ENCODE results near the gene CFAP77. TPM values are rescaled to one million over a fixed set of nuclear protein-coding genes. Genes with fewer than 3 reads are reported as not detected.

The CFAP77 gene
- total RNA-seq, 2 experiments from 2014 or later, result not detected

DNA sequence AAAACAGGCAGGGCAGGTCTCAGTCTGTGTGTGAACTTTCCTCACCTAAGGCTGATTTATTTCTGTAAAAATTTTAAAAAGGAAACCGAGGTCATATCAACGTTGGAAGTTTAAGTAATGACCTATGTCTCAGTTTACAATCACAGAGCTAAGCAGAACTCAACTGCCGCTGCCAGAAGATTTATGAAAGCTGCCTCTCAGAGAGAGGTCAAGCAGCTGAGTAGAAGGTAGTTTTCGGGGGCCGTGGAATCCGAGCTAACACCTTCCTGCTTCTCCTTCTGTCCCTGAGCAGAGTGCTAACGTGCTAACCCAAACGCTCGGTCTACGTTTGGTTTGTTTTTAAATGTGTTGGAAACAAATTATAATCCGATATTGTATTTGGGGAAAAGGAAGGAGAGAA lies 14.5 kb upstream of the CFAP77 start:
- no peaks in the 10 kb centered on the region for H3K4me1 Mint-ChIP-seq (ENCODE audit: low read depth)
- ChIA-PET CTCF (no interaction called here), POLR2A (no interaction called here)
- H3K4me3 Mint-ChIP-seq, result no peak overlapping the region
- H3K36me3 ChIP-seq (ENCODE audit: insufficient read depth, low read length), result peaks cover 87% of the 10 kb centered on the region
- no peaks in the 10 kb centered on the region for H3K9me3 ChIP-seq (ENCODE audit: control insufficient read depth in 1 of 2, insufficient read depth in 1 of 2, low read length in 2 of 2)
- DNase-seq (no peak), ATAC-seq (ENCODE audit: poor library complexity) (no peak)
- peaks cover 86% of the 10 kb centered on the region for H3K36me3 Mint-ChIP-seq (ENCODE audit: low read depth)
- H3K27ac ChIP-seq (ENCODE audit: low read depth in 1 of 2, low read length in 2 of 2), result no peak overlapping the region
- TF ChIP-seq, protein P1, sequence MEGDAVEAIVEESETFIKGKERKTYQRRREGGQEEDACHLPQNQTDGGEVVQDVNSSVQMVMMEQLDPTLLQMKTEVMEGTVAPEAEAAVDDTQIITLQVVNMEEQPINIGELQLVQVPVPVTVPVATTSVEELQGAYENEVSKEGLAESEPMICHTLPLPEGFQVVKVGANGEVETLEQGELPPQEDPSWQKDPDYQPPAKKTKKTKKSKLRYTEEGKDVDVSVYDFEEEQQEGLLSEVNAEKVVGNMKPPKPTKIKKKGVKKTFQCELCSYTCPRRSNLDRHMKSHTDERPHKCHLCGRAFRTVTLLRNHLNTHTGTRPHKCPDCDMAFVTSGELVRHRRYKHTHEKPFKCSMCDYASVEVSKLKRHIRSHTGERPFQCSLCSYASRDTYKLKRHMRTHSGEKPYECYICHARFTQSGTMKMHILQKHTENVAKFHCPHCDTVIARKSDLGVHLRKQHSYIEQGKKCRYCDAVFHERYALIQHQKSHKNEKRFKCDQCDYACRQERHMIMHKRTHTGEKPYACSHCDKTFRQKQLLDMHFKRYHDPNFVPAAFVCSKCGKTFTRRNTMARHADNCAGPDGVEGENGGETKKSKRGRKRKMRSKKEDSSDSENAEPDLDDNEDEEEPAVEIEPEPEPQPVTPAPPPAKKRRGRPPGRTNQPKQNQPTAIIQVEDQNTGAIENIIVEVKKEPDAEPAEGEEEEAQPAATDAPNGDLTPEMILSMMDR (IDR thresholded peaks at IDR 0.05), result no peak
- no peaks in the 10 kb centered on the region for H3K27me3 Mint-ChIP-seq
- intact Hi-C loops (cut with DNase I, micrococcal nuclease), result no loop called here
- no peak overlapping the region for H3K4me3 ChIP-seq (ENCODE audit: low read length)
- H3K4me1 ChIP-seq (ENCODE audit: insufficient read depth, low read length), result no peaks in the 10 kb centered on the region
- H3K27ac Mint-ChIP-seq, result no peak overlapping the region
- H3K27me3 ChIP-seq (ENCODE audit: control insufficient read depth in 1 of 2, insufficient read depth in 2 of 2, low read length in 2 of 2), result no peaks in the 10 kb centered on the region
- no peaks in the 10 kb centered on the region for H3K9me3 Mint-ChIP-seq

DNA sequence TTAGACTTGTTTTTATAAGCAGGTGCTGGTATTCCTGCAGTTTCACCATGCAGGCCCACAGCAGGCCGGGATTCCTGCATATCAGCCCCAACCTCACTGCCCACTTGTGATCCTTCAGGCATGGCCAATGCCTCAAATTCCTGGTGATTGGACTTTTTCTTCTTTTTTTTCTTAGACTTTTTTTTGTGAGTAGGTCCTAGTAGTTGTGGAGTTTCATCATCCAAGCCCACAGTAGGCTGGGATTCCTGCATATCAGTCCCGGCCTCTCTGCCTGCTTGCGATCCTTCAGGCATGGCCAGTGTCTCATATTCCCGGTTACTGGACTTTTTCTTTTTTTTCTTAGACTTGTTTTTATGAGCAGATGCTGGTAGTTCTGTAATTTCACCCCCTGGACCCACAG lies 8.2 kb upstream of the CFAP77 start:
- Histone ChIP-seq H3K36me3 (ENCODE audit: insufficient read depth, low read length) (peaks cover 56% of the 10 kb centered on the region), H3K9me3 (ENCODE audit: control insufficient read depth in 1 of 2, insufficient read depth in 1 of 2, low read length in 2 of 2) (no peaks in the 10 kb centered on the region), H3K27me3 (ENCODE audit: control insufficient read depth in 1 of 2, insufficient read depth in 2 of 2, low read length in 2 of 2) (no peaks in the 10 kb centered on the region), H3K4me1 (ENCODE audit: insufficient read depth, low read length) (peaks cover 30% of the 10 kb centered on the region), H3K4me3 (ENCODE audit: low read length) (no peak overlapping the region), H3K27ac (ENCODE audit: low read depth in 1 of 2, low read length in 2 of 2) (no peak overlapping the region)
- Mint-ChIP-seq H3K4me3 (no peak overlapping the region), H3K27me3 (peaks cover 2% of the 10 kb centered on the region), H3K4me1 (ENCODE audit: low read depth) (peaks cover 46% of the 10 kb centered on the region), H3K9me3 (no peaks in the 10 kb centered on the region), H3K36me3 (ENCODE audit: low read depth) (peaks cover 76% of the 10 kb centered on the region), H3K27ac (no peak overlapping the region)
- ChIA-PET POLR2A (no interaction called here), CTCF (no interaction called here)
- no peak for ATAC-seq (ENCODE audit: poor library complexity)
- TF ChIP-seq, protein P1 (IDR thresholded peaks at IDR 0.05), result no peak
- intact Hi-C loops (cut with DNase I, micrococcal nuclease), result loop anchor here in 1 of 2 experiments (10.0 kb wide), 3 partner anchors 543 to 1277 kb away; partner anchors contain the start of genes MED22, NUP214, RPL7A and TSC1
- no peak for DNase-seq

DNA sequence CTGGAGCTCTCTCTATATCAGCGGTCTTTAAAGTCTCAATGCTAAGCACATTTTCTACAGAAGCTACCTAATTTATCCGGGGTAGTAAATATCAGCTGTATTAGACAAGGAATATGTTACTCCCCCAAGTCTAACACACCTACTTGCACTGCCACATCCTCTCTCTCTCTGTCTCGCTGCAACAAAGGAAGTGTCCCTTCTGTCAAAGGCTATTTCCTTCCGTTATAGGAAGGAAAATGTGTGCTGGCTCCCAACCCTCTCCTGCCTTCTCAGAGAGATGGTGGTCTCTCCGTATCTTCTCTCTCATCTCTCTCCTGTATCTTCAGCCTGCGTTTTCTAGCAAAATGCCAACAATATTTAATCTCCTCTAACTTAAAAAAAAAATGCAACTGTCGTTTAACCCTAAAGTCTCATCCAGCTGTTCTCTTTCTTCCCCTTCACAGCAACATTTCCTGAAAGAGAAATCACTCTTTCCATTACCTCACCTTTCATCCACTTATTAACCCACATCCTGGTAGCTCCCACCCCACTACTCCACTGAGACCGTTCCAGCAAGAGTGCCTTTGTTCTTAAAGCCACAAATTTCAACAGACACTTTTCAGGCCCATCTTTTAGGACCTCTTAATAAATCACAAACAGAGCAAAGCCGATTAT lies 5.7 kb upstream of the CFAP77 start:
- H3K4me1 ChIP-seq (ENCODE audit: insufficient read depth, low read length), result peaks cover 36% of the 10 kb centered on the region
- Mint-ChIP-seq H3K27me3 (peaks cover 4% of the 10 kb centered on the region), H3K27ac (peak overlapping the region; percentile 67), H3K9me3 (no peaks in the 10 kb centered on the region), H3K4me3 (peak overlapping the region; percentile 74), H3K36me3 (ENCODE audit: low read depth) (peaks cover 55% of the 10 kb centered on the region), H3K4me1 (ENCODE audit: low read depth) (peaks cover 55% of the 10 kb centered on the region)
- H3K36me3 ChIP-seq (ENCODE audit: insufficient read depth, low read length), result peaks cover 36% of the 10 kb centered on the region
- no peaks in the 10 kb centered on the region for H3K9me3 ChIP-seq (ENCODE audit: control insufficient read depth in 1 of 2, insufficient read depth in 1 of 2, low read length in 2 of 2)
- intact Hi-C loops (cut with DNase I, micrococcal nuclease), result loop anchor here in 1 of 2 experiments (10.0 kb wide), 3 partner anchors 540 to 1280 kb away; partner anchors contain the start of genes MED22, NUP214, RPL7A and TSC1
- DNase-seq (peak in 4 of 14 experiments; percentile 5 to 55 (median 36)), ATAC-seq (ENCODE audit: poor library complexity) (peak; percentile 35)
- no peaks in the 10 kb centered on the region for H3K27me3 ChIP-seq (ENCODE audit: control insufficient read depth in 1 of 2, insufficient read depth in 2 of 2, low read length in 2 of 2)
- H3K27ac ChIP-seq (ENCODE audit: low read depth in 1 of 2, low read length in 2 of 2), result peak overlapping the region; percentile 26 to 33
- ChIA-PET POLR2A (interaction anchor here (0.6 to 1.4 kb wide), 4 partner anchors 48 to 163 kb away, joined by 3 to 6 read pairs (median 4); partner anchors contain the start of gene SETX), CTCF (interaction anchor here (1.3 kb wide), 1 partner anchor 168 kb away, joined by 3 read pairs; no protein-coding TSS in a partner anchor)
- H3K4me3 ChIP-seq (ENCODE audit: low read length), result peak overlapping the region; percentile 13
- TF ChIP-seq, protein P1 (IDR thresholded peaks at IDR 0.05), result no peak
